SU-DHL-6 (cell line): ENCODE data around the gene ORMDL2.

Experiments used
- CTCF ChIP-seq: fragments of 200-600 bp; sonication (generic); IDR thresholded peaks from one replicate; pipeline ENCODE4 v1.5.1; 2017; ENCODE audit warnings: antibody characterized with exemption, mild to moderate bottlenecking, low read length, moderate library complexity; ENCODE audit not compliant: insufficient read depth, poor library complexity, severe bottlenecking
- EZH2phosphoT487 ChIP-seq: fragments of 200-600 bp; sonication (generic), shearing (Covaris generic); conservative IDR thresholded peaks from 2 replicates; pipeline ENCODE4 v1.6.1; 2018; ENCODE audit warnings: mild to moderate bottlenecking, antibody characterized with exemption, low read length, moderate library complexity, mixed read lengths

GRCh38 chr12:55788546-55788945, 29.3 kb upstream of the ORMDL2 start:
- TF ChIP-seq EZH2phosphoT487 (no peak), CTCF (no peak)
